ENCODE data around the gene NKX1-1.

- TF ChIP-seq POLR2AphosphoS5 (IDR thresholded peaks at IDR 0.05), result no peak
- no peak for TF ChIP-seq CTCF (IDR thresholded peaks at IDR 0.05)
These were observed 38.3 kb downstream of the NKX1-1 start for GRCh38 chr4:1367936-1368289.

Data from suprapubic skin (tissue), 3 donors.